GM19240 (cell line): ENCODE measurements around the gene ZNF792.
"Not testable (repeated sequence)": the region's sequence is repeated elsewhere in the genome, so short reads cannot be mapped to it uniquely, and the experiment has no call there.

Experiments used
- DNase-seq: peaks from one replicate; pipeline ENCODE4 v3.0.0; 2011; ENCODE audit warnings: low spot score; ENCODE audit not compliant: insufficient read length

ZNF792 gene

DNA sequence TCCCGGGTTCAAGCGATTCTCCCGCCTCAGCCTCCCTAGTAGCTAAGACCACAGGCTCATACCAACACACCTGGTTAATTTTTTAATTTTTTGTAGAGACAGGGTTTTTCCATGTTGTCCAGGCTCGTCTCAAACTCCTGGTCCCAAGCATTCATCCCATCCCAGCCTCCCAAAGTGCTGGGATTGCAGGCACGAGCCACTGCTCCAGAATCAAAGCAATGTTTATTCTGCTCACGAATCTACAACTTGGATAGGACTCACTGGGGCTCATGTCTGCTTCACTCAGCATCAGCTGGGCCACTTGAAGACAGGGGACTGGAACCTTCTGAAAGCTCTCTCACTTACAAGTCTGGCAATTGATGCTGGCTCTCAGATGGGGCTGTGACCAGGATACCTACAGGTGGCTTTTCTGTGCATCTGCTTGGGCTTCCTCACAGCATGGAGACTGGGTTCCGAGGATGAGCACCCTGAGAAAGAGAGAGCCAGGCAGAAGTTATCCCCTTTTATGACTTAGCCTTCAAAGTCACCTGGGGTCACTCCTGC, 8.2 kb upstream of the ZNF792 start:
- no peak for DNase-seq

DNA sequence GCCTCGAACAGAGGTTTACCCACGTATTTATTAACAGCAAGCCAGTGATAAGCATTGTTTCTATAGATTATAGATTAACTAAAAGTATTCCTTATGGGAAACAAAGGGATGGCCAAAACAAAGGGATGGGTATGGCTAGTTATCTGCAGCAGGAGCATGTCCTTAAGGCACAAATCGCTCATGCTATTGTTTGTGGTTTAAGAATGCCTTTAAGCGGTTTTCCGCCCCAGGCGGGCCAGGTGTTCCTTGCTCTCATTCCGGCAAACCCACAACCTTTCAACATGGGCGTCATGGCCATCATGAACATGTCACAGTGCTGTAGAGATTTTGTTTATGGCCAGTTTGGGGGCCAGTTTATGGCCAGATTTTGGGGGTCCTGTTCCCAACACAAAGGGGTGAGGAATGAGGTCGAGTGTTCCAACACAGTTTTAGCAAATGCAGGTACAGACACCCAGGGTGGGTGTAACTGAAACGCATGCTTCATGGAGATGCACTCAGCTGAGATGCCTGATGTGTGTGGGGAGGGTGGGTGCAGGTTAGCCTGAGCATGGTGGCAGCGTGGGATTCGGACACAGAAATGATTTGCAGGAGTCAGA, 6.3 kb upstream of the ZNF792 start:
- DNase-seq, result not testable (repeated sequence)

DNA sequence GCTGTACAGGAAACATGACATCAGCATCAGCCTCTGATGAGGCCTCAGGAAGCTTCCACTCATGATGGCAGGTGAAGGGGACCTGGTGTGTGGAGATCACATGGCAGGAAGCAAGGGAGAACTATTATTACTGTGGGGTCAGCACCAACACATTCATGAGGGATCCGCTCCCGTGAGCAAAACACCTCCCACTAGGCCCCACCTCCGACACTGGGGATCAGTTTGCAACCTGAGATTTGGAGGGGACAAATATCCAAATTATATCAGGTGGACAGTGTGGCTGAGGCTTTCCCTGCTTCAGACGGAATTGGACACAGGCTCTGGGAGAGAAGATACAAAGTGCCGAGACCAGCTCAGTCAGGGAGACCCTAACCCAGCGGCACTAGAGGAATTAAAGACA, 5.7 kb upstream of the ZNF792 start:
- DNase-seq, result no peak

DNA sequence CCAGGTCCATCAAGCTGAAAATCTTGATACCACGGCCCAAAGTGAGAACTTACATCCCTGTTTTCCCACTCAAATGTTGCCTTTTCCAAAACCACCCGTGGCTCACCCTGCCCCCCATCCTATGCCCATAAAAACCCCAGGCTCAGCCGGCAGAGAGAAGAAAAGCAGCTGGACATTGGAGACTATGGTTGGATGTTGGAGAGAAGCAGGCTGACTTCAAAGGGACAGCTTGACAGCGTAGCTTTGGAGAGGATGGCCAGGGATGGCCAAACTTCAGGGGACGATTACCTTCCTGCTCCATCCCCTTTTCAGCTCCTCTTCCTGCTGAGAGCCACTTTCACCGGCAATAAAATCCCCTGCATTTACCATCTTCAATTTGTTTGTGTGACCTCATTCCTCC, 3.5 kb upstream of the ZNF792 start:
- DNase-seq, result no peak

DNA sequence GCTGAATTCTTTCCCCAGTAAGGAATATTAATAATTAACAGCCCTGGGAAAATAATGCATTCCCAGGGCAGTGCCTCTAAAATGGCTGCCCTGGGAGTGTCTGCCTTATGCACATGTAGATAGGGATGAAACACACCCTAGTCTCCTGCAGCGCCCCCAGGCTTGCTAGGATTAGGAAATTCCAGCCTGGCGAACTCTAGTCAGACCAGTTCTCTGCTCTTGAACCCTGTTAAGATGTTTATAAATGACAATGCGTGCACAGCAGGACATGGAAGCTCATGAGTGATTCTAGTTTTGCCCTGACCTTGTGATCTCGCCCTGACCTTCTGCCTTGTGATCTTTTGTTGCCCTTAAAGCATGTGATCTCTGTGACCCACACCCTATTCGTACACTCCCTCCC, 1.5 kb upstream of the ZNF792 start:
- DNase-seq, result not testable (repeated sequence)

DNA sequence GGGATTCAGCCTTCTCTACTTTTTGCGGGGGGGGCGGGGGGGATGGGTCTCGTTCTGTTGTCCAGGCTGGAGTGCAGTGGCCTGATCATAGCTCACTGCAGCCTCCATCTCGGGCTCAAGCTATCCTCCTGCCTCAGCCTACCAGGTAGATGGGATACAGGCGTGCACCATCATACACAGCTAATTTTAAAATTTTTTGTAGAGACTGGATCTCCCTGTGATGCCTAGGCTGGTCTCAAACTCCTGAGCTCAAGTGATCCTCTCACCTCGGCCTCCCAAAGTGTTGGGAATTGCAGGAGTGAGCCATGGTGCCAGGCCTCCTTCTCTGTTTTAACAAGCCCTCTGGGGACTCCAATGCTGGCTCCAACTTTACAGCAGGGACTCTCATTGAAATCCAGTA, 569 bp upstream of the ZNF792 start:
- no peak for DNase-seq

DNA sequence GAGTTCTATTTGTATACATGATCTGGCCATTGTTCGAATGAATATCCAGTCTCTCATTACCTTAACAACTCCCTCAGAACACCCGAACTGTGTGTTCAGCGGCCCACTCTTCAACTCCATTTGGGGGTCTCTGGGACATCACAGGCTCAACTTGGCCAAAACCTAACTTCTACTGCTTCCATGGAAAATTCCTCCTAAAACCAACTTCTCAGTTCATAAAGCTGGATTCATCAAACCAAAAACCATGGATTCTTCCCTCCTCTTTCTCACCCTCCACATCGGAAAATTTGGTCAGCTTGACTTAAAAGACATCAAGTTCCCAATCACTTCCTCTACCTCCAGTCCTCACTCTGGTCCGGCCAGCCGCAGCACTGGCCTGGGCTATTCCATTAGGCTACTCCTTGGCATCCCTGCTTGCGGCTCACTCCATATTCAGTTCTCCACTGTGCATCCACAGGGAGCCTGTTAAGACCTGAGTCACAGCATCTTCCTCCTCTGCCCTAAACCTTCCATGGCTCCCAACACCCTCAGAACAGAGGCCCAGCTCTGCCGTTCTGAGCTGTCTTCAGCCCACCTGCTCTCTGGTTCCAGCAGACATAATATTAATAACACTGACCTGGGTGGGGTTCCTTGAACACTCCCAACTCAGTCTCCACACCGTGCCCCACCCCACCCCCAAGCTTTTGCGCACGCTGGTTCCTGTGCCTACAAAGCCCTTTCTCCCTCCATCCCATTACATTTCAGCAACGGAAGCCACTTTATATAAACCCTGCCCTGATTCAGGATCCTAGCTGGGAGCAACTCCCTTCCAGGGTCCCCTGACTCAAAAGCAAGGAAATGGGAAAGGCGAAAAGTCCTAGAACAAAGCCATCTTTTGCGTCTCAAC, 1.1 kb downstream of the ZNF792 start:
- DNase-seq, result no peak

DNA sequence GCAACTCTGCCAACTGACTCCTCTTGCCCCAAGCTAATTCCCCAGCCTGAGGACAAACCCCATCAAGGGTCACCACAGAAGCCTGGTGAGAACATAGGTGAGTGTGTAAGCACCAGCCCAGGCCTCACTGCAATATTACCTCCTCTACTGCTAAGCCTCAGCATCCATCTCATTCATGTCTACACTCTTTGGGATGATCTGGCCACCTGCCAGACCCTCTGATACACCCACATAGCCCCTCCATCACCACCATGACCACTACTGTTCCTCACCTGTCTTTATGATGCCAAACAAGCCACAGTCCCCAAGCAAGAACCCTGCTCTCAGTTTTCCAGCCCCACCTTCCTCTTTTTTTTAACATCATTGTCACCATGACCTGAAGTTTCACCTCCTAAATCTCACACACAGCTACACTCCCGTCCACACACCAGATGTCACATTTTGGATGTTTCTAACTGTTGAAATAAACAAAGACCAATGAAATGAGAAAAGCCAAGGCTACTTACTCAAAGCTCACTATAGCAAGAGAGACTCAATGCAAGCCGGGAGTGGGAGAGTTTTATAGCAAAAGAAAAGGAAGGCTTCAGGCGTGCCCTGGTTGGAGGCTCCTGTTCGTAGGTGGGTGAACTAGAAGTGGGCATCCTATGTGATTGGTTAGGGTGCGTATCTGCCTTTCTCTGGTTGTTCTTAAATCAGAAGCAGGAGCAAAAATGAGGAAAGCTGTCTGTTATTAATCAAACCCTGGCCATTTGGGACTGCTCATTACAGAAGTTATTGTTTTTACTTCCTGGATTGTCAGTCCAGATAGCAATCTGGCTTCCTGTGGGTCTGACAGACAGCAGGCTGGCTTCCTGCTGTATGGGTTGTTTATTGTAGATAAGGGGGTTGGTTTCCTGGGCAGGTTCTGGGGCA, 2.0 kb downstream of the ZNF792 start:
- DNase-seq, result no peak

DNA sequence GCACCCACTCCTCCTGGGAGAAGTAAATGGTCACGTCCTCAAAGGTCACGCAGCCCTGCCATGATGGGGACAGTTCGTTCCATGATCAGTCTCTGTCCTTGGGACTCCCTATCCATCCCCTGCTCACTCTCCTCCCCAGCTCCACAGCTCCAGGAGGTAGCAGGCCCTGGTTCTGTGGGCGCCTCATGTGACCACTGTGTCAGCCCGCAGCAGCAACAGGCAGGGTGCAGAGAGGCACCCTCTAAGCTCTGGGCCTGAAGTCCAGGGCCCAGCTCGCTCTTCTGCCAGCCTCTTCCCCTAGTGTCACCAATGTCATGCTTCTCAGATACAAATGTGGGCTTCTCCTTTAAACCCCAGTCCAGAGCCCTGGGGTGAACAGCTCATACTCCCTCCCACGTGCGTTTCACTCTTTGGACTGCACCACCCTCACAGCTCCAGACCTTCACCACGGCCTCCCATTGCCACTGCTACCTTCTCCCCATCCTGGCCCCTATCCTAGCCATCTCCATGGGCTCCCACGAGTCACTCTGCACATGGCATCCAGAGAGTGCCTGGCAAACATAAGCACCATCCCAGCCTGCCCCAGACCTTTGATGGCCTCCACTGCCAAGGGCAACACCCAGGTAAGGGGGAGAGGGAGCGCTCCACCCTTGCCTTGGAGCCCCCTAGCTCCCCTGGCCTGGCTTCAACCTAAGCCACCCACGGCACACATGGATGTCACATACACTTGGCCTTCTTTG, 2.9 kb downstream of the ZNF792 start:
- DNase-seq, result no peak

DNA sequence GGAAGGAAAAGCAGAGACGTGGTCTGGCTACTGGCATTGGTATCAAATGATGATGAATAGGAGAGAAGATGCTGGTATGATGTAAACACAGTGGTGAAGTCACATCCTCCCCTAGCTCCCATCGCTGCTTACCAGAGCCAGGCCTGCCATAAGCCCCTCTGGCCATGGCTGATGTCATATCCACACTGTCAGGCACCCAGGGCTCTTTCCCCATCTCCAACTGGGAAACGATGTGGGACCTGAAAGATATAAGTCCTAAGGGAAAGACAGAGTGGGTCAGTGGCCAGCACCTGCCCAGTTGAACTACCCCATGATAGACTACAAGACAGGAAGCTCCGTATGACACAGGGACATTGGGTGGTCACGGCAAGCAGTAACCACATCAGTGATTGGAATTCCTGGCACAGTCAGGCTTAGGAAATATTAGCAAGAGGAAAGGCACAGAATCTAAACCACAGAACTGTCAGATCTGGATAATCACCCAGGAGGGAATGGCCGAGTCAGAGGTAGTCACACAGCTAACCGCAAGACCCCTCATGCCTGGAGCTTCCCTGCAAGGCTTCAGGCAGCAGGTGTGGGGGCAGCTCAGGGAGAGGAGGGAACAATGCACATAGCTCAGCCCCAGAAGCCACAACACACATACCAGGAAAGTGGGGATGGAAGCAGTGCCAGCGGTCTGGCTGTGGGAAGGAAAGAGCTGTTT, 3.8 kb downstream of the ZNF792 start:
- DNase-seq, result no peak

DNA sequence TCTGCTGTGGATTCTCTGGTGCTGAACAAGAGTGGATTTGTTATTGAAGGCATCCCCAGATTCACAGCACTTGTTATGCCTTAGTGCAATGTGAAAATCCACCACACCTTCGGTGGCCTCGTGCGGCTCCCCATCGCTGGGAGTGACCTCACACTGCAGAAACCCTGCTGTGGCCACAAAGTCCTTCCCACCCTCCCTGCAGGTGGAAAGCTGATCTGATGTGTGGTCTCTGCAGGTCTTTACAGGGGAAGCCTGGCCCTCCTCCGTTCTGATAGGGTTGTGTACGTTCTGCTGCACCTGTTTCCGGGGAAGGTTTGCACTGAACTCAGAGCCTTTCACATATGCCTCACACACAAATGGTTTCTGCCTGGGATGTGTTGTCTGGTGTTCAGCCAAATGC, 5.0 kb downstream of the ZNF792 start:
- DNase-seq, result no peak

DNA sequence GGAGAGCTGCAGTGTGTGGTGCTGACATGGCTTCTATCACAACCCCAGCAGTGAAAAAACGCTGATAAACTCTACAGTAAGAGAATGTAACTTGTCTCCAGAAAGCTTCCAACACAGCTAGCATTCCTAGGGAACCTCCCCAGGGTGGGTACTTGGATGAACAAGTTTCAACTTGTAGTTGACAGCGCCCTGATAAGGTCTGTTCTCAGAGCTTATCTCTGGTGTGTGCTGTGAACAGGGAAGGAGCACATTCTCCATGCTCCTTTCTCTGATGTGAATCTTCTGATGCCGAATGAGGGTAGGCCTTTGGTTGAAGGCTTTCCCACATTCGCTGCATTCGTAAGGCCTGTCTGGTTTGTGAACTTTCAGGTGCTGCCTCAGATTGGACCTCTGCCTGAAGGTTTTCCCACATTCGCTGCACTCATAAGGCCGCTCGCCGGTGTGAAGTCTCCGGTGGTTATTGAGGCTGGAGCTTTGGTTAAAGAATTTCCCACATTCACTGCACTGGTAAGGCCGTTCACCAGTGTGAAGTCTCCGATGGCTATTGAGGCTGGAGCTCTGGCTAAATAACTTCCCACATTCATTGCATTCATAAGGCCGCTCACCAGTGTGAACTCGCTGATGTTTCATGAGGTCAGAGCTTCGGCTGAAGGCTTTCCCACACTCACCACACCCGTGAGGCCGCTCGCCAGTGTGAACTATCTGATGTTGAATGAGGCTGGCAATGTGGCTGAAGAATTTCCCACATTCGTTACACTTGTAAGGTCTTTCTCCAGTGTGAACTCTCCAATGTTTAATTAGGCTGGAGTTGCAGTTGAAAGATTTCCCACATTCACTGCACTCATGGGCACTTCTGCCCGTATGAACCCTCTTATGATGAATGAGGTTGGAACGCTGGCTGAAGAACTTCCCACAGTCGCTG, 5.9 kb downstream of the ZNF792 start:
- DNase-seq, result no peak

DNA sequence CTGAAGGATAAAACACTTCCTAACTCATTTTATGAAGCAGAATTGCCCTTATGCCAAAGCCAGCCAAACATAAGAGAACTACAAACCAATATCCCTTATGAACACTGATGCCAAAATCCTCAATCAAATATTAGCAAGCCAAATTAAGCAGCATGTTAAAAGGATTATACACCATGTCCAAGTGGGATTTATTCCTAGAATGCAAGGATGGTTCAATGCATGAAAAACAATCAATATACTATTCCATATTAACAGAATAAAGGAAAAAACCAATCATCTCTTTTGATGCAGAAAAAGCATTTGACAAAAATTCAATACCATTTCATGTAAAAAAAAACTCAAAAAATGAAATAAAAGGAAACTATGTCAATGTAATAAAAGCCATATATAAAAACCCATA, 10.9 kb downstream of the ZNF792 start:
- DNase-seq, result no peak

DNA sequence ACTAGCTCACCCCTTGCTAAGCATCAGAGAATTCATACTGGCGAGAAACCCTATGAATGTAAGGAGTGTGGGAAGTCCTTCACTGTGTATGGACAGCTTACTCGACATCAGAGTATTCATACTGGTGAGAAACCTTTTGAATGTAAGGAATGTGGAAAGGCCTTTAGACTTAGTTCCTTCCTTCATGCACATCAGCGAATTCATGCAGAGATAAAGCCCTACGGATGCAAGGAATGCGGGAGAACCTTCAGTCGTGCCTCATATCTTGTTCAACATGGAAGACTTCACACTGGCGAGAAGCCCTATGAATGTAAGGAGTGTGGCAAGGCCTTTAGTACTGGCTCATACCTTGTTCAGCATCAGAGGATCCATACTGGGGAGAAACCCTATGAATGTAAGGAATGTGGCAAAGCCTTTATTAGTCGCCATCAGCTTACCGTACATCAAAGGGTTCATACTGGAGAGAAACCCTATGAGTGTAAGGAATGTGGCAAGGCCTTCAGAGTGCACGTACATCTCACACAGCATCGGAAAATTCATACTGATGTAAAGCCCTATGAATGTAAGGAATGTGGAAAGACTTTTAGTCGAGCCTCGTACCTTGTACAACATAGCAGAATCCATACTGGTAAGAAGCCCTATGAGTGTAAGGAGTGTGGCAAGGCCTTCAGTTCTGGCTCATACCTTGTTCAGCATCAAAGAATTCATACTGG, 20.0 kb downstream of the ZNF792 start:
- DNase-seq, result no peak

DNA sequence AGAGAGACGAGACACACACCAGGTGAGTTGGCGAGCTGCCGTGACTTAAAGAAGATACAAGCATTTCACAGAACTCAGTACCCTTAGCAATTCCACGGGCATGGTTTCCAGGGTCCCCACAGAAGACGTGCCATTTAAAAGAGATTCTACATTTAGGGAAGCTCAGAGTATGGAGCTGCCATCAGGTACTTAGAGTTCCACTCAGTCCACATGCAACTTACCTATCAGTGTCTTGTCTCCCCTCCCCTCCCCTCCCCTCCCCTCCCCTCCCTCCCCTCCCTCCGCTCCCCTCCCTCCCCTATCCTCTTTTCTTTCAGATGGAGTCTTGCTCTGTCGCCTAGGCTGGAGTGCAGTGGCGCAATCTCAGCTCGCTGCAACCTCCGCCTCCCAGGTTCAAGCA, 25.1 kb downstream of the ZNF792 start:
- no peak for DNase-seq

DNA sequence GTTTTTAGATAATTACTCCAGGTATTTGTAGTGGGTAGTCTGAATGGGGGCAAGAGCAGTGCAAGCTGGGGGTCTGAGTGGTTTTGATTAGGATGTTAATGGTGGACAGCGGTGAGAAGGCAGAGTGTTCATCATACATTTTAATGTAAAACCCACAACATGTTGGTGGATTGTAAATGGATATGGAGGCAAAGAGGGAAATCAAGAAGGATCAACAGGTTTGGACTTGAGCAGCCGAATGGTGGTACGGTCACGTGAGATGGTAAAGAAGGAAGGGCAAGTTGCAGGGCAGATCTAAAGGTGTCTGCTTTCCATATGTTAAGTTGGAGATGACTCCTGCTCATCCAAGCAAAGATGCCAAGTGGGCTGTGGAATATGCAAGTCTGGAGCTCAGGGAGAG, 27.8 kb downstream of the ZNF792 start:
- DNase-seq, result no peak

DNA sequence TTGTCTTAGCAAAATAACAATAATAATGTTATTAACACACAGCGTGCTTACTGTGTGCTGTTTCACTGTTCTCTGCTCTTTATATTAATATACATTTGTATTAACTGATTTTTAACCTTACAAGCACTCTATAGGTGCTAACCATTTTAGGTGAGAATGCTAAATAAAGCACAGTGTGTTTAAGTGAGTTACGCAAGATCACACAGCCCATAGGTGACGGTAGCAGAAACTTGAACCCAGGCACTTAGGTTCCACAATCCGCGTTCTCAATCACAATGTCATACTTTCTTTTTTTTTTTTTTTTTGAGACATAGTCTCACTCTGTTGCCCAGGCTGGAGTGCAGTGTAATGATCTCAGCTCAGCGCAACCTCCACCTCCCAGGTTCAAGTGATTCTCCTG, 31.5 kb downstream of the ZNF792 start:
- no peak for DNase-seq

DNA sequence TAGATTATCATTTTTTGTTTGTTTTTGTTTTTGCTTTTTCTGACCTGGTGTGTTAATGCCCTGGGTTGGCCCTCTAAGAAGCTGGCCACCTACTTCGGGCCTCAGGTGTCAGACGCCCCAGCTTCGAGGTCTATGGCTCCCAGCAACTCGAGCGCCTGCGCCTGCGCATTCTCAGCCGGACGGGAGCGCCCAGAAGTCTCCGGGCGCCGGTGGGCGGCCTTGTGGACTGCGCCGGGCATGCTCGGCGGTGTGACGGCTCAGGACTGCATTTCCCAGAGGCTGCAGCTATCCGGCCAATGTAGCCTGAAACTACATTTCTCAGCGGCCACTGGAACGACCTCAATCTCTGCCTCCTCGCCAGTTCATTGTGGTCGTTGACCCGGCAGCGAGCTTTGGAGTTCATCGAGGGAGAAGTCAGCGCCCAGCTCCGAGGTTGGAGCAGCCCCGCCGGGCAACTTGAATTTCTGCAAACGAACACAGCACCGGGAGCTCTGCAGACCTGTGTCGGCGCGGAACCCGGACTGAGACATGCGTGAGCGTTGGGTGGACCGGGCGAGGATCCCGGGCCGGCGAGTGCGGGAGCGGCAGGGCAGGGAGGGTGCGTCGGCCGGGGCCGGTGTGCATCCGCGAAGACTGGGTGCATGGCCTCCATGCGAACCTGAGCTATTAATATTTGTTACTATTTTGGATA, 37.2 kb downstream of the ZNF792 start, which contains the start of gene ZNF30:
ZNF30 (plus strand) TSS at position 219 of the 691 bp plus-strand sequence. CDS start 3,045 bp downstream, outside the sequence.
- peak; percentile 94 for DNase-seq
